GM12878 (cell line): ENCODE measurements around the gene DNAJC5. TPM values are rescaled to one million over a fixed set of nuclear protein-coding genes. Genes with fewer than 3 reads are reported as not detected.

Experiments
- JUNB ChIP-seq: IDR thresholded peaks from 2 replicates; pipeline ENCODE4 v1.6.1; 2016; ENCODE audit warnings: antibody characterized with exemption, mild to moderate bottlenecking
- KDM1A ChIP-seq: fragments of 200-600 bp; sonication (generic); IDR thresholded peaks from 2 replicates; pipeline ENCODE4 v1.6.1; 2016; ENCODE audit warnings: borderline replicate concordance
- MEF2A ChIP-seq: IDR thresholded peaks from 2 replicates; pipeline ENCODE4 v1.6.1; 2011; ENCODE audit warnings: low read depth, mild to moderate bottlenecking, low read length, moderate library complexity; ENCODE audit not compliant: insufficient read depth
- NR2F1 ChIP-seq: fragments of 450-650 bp; conservative IDR thresholded peaks from 2 replicates; pipeline ENCODE4 v1.6.1; 2017; ENCODE audit warnings: mild to moderate bottlenecking
- SP1 ChIP-seq: IDR thresholded peaks from one replicate; pipeline ENCODE4 v1.6.1; 2011; ENCODE audit warnings: low read depth, low read length
- ZBED1 ChIP-seq: IDR thresholded peaks from 2 replicates; pipeline ENCODE4 v1.6.1; 2016; ENCODE audit warnings: borderline replicate concordance
- ZNF24 ChIP-seq: fragments of 450-650 bp; IDR thresholded peaks from 2 replicates; pipeline ENCODE4 v1.6.1; 2017; ENCODE audit warnings: antibody characterized with exemption, mild to moderate bottlenecking
- ZNF384 ChIP-seq: IDR thresholded peaks from 2 replicates; pipeline ENCODE4 v1.6.1; 2012; ENCODE audit warnings: low read depth, mild to moderate bottlenecking, low read length, improper control_type of control experiment, borderline replicate concordance
- polyA plus RNA-seq, 11 experiments: library from polyadenylated mRNA; depleted of rRNA in 4 of 11; unstranded in 6 of 11; stranded (reverse) in 5 of 11; fragments of >200 nt; fragmentation: Nextera tagmentation in 4 of 11; fragmentation: Illumina TruSeq in 1 of 11; extraction: Ambion mirVana in 4 of 11; extraction: Trizol in 1 of 11; gene quantifications; 1 replicate in 1 of 11; 2 replicates in 10 of 11; pipeline versions ENCODE4 v1.2.1 to v1.2.3, GENCODE V29; 2011 to 2016; ENCODE audit warnings: inconsistent platforms in 2 of 11, missing spikeins in 2 of 11, low read depth in 1 of 11
- total RNA-seq, 4 experiments: library from RNA; depleted of rRNA in 3 of 4; stranded (reverse); fragments of >200 nt in 3 of 4; fragmentation: Illumina TruSeq in 1 of 4; extraction: Trizol in 1 of 4; gene quantifications; 2 replicates each; pipeline versions ENCODE4 v1.2.1 to v1.2.3, GENCODE V29; 2013 to 2021
- TF ChIP-seq, protein P1 (sequence below): fragments of 450-650 bp; IDR thresholded peaks from 2 replicates; pipeline ENCODE4 v1.6.1; 2017; ENCODE audit warnings: mild to moderate bottlenecking, moderate library complexity
- TF ChIP-seq, protein P2 (sequence below): IDR thresholded peaks from 2 replicates; pipeline ENCODE4 v1.6.1; 2011; ENCODE audit warnings: low read depth, low read length, improper control_type of control experiment, borderline replicate concordance
- TF ChIP-seq, protein P3 (sequence below): IDR thresholded peaks from 2 replicates; pipeline ENCODE4 v1.6.1; 2011; ENCODE audit warnings: mild to moderate bottlenecking, low read depth, low read length, moderate library complexity; ENCODE audit not compliant: insufficient replicate concordance
- TF ChIP-seq, protein P4 (sequence below): fragments of 450-650 bp; IDR thresholded peaks from 2 replicates; pipeline ENCODE4 v1.6.1; 2016; ENCODE audit warnings: mild to moderate bottlenecking

The DNAJC5 gene
- total and polyA plus RNA-seq, 10 of the 15 experiments (the other 5 are each of a cell fraction or from before 2014, with no cell fraction given): 0.69 to 36.8 (median 17.0) TPM

DNA sequence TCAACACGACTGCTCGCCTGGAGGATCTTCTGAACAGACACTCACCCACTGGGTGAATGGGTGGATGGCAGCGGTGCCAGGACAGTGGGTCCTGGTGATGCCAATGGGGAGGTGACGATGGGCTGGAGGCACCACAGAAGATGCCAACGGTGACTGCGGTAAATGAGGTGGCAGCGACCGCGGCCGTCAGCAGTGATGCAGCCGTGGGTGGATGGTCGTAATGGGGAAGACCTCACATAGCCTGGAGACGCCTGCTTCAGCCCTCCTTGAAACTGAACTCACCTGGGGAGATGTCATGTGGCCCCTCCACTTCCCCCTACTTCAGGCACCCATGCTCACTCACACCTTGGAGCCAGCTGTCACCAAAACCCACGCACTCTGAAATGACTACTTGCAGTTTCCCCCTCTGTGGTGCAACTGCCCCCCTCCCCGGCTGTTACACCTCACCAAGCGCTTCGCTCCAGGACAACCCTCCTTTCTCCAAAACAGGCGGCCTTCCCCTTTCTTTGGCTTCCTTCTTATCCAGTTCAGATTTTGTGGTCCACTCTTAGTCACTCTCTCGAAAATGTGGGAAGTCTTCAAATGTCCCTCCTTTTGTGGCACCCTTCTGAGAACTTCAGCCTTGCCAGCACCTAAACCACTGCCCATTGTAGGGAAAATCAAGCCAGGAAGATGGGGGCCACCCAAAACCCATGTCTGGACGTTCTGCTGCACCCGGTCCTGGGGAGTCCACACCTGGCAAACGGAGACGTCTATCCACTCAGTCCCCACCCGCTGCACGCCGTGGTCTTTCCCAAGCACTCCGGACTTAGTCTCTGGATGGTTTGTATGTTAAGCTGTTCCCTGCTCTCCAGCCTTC lies 44.0 kb upstream of the DNAJC5 start (continued):
- TF ChIP-seq, protein P1, sequence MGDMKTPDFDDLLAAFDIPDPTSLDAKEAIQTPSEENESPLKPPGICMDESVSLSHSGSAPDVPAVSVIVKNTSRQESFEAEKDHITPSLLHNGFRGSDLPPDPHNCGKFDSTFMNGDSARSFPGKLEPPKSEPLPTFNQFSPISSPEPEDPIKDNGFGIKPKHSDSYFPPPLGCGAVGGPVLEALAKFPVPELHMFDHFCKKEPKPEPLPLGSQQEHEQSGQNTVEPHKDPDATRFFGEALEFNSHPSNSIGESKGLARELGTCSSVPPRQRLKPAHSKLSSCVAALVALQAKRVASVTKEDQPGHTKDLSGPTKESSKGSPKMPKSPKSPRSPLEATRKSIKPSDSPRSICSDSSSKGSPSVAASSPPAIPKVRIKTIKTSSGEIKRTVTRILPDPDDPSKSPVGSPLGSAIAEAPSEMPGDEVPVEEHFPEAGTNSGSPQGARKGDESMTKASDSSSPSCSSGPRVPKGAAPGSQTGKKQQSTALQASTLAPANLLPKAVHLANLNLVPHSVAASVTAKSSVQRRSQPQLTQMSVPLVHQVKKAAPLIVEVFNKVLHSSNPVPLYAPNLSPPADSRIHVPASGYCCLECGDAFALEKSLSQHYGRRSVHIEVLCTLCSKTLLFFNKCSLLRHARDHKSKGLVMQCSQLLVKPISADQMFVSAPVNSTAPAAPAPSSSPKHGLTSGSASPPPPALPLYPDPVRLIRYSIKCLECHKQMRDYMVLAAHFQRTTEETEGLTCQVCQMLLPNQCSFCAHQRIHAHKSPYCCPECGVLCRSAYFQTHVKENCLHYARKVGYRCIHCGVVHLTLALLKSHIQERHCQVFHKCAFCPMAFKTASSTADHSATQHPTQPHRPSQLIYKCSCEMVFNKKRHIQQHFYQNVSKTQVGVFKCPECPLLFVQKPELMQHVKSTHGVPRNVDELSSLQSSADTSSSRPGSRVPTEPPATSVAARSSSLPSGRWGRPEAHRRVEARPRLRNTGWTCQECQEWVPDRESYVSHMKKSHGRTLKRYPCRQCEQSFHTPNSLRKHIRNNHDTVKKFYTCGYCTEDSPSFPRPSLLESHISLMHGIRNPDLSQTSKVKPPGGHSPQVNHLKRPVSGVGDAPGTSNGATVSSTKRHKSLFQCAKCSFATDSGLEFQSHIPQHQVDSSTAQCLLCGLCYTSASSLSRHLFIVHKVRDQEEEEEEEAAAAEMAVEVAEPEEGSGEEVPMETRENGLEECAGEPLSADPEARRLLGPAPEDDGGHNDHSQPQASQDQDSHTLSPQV: peak; percentile 93
- TF ChIP-seq ZNF24 (0 out of 2 replicates have a peak, but pooled peaks have one; percentile 25), ZNF384 (no peak), ZBED1 (peak; percentile 81; the same call in 1 of the 2 replicates), SP1 (no peak), KDM1A (no peak), JUNB (peak; percentile 83), NR2F1 (peak; percentile 82), MEF2A (peak; percentile 85)
- TF ChIP-seq, protein P2, sequence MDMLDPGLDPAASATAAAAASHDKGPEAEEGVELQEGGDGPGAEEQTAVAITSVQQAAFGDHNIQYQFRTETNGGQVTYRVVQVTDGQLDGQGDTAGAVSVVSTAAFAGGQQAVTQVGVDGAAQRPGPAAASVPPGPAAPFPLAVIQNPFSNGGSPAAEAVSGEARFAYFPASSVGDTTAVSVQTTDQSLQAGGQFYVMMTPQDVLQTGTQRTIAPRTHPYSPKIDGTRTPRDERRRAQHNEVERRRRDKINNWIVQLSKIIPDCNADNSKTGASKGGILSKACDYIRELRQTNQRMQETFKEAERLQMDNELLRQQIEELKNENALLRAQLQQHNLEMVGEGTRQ: peak; percentile 33; the same call in 1 of the 2 replicates
- TF ChIP-seq, protein P3, sequence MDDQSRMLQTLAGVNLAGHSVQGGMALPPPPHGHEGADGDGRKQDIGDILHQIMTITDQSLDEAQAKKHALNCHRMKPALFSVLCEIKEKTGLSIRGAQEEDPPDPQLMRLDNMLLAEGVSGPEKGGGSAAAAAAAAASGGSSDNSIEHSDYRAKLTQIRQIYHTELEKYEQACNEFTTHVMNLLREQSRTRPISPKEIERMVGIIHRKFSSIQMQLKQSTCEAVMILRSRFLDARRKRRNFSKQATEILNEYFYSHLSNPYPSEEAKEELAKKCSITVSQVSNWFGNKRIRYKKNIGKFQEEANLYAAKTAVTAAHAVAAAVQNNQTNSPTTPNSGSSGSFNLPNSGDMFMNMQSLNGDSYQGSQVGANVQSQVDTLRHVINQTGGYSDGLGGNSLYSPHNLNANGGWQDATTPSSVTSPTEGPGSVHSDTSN: peak; percentile 76
- TF ChIP-seq, protein P4, sequence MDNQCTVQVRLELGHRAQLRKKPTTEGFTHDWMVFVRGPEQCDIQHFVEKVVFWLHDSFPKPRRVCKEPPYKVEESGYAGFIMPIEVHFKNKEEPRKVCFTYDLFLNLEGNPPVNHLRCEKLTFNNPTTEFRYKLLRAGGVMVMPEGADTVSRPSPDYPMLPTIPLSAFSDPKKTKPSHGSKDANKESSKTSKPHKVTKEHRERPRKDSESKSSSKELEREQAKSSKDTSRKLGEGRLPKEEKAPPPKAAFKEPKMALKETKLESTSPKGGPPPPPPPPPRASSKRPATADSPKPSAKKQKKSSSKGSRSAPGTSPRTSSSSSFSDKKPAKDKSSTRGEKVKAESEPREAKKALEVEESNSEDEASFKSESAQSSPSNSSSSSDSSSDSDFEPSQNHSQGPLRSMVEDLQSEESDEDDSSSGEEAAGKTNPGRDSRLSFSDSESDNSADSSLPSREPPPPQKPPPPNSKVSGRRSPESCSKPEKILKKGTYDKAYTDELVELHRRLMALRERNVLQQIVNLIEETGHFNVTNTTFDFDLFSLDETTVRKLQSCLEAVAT: peak; percentile 86
